CD4-positive, CD25-positive, alpha-beta regulatory T cell (primary cell): ENCODE data around the gene CEP112. TPM values are rescaled to one million over a fixed set of nuclear protein-coding genes. Genes with fewer than 3 reads are reported as not detected.
"Not testable (repeated sequence)": the region's sequence is repeated elsewhere in the genome, so short reads cannot be mapped to it uniquely, and the experiment has no call there.

ENCODE experiments used
- ATAC-seq, 2 donors: fragments of 150-1000 bp; cut with Tn5 transposase; one replicate each; pipeline ENCODE4 v1.10.0; 2021; ENCODE audit warnings: low read depth in 2 of 2, moderate number of reproducible peaks in 2 of 2, moderate library complexity in 1 of 2
- DNase-seq, 3 donors: peaks; one replicate each; pipeline versions ENCODE4 v3.0.0 to v3.0.0-alpha.2; 2012 to 2022; ENCODE audit warnings: mixed read lengths in 1 of 3
- H3K27ac ChIP-seq: one replicate; pipeline ENCODE4 v1.7.0; 2013; ENCODE audit warnings: mild to moderate bottlenecking, low read length; ENCODE audit not compliant: insufficient read depth, poor library complexity, severe bottlenecking
- H3K27me3 ChIP-seq: one replicate; pipeline ENCODE4 v1.7.0; 2013; ENCODE audit warnings: low read length; ENCODE audit not compliant: control insufficient read depth, insufficient read depth
- H3K36me3 ChIP-seq: one replicate; pipeline ENCODE4 v1.7.0; 2013; ENCODE audit warnings: mild to moderate bottlenecking, low read length, moderate library complexity; ENCODE audit not compliant: control insufficient read depth, insufficient read depth
- H3K4me1 ChIP-seq: 2 replicates; pipeline ENCODE4 v1.7.0; 2013; ENCODE audit warnings: mild to moderate bottlenecking, low read length; ENCODE audit not compliant: insufficient read depth, control insufficient read depth, poor library complexity, severe bottlenecking
- H3K4me3 ChIP-seq: one replicate; pipeline ENCODE4 v1.7.0; 2013; ENCODE audit warnings: low read depth, mild to moderate bottlenecking, low read length, moderate library complexity
- H3K9me3 ChIP-seq, 2 experiments: 1 replicate in 1 of 2; 2 replicates in 1 of 2; pipeline ENCODE4 v1.7.0; 2013; ENCODE audit warnings: low read length in 2 of 2, mild to moderate bottlenecking in 1 of 2, moderate library complexity in 1 of 2; ENCODE audit not compliant: control insufficient read depth in 2 of 2
- H3K27ac Mint-ChIP-seq, 3 donors: one replicate each; pipeline ENCODE4 v1.8.0; 2020 to 2022; ENCODE audit warnings: mild to moderate bottlenecking in 3 of 3, mixed read lengths in 3 of 3, moderate library complexity in 2 of 3
- H3K27me3 Mint-ChIP-seq: one replicate; pipeline ENCODE4 v1.8.0; 2022; ENCODE audit warnings: mild to moderate bottlenecking, mixed read lengths
- H3K36me3 Mint-ChIP-seq: one replicate; pipeline ENCODE4 v1.8.0; 2020; ENCODE audit warnings: mixed read lengths
- H3K4me1 Mint-ChIP-seq, 4 donors: one replicate each; pipeline ENCODE4 v1.8.0; 2020 to 2022; ENCODE audit warnings: mixed read lengths in 4 of 4, mild to moderate bottlenecking in 1 of 4
- H3K4me3 Mint-ChIP-seq, 4 donors: one replicate each; pipeline ENCODE4 v1.8.0; 2020 to 2022; ENCODE audit warnings: mild to moderate bottlenecking in 4 of 4, mixed read lengths in 4 of 4, moderate library complexity in 3 of 4
- H3K9me3 Mint-ChIP-seq, 7 donors: one replicate each; pipeline ENCODE4 v1.8.0; 2020 to 2022; ENCODE audit warnings: mixed read lengths in 7 of 7, mild to moderate bottlenecking in 3 of 7, moderate library complexity in 2 of 7
- polyA plus RNA-seq, 4 donors: library from polyadenylated mRNA; unstranded; fragments of 300-500 nt; fragmentation: Illumina TruSeq; gene quantifications; one replicate each; pipeline ENCODE4 v1.2.3, GENCODE V29; 2021
- total RNA-seq: library from RNA; stranded (reverse); gene quantifications from one replicate; pipeline ENCODE4 v1.2.3, GENCODE V29; 2022

CEP112 gene
- total and polyA plus RNA-seq, 5 donors from 2014 or later = 0.15 to 2.3 (median 0.54) TPM; not detected in 1

- ATAC-seq (no peak), DNase-seq (no peak)
- no peaks in the 10 kb centered on the region for H3K27me3 ChIP-seq
- Mint-ChIP-seq H3K36me3 (no peaks in the 10 kb centered on the region), H3K27ac (no peak overlapping the region), H3K4me3 (no peak overlapping the region), H3K9me3 (peaks cover 0 to 4% (median 0%) of the 10 kb centered on the region in 7 donors), H3K4me1 (peaks cover 0 to 4% (median under 1%) of the 10 kb centered on the region in 4 donors), H3K27me3 (no peaks in the 10 kb centered on the region)
- H3K4me3 ChIP-seq = no peak overlapping the region
- H3K27ac ChIP-seq = no peak overlapping the region
- H3K36me3 ChIP-seq = no peaks in the 10 kb centered on the region
- no peaks in the 10 kb centered on the region for H3K4me1 ChIP-seq
- H3K9me3 ChIP-seq = no peaks in the 10 kb centered on the region
These were observed 507.3 kb downstream of the CEP112 start for GRCh38 chr17:65684631-65685030.

GRCh38 chr17:65683428-65683827, 508.5 kb downstream of the CEP112 start:
- DNase-seq = no peak
- no peaks in the 10 kb centered on the region for H3K36me3 Mint-ChIP-seq
- Histone ChIP-seq H3K27me3 (no peaks in the 10 kb centered on the region), H3K27ac (no peak overlapping the region), H3K36me3 (no peaks in the 10 kb centered on the region), H3K4me1 (no peaks in the 10 kb centered on the region), H3K9me3 (no peaks in the 10 kb centered on the region), H3K4me3 (no peak overlapping the region)
- ATAC-seq = no peak
- no peaks in the 10 kb centered on the region for H3K27me3 Mint-ChIP-seq
- no peak overlapping the region for H3K27ac Mint-ChIP-seq
- no peak overlapping the region for H3K4me3 Mint-ChIP-seq
- H3K4me1 Mint-ChIP-seq = peaks cover 0 to 5% (median 2%) of the 10 kb centered on the region in 4 donors
- H3K9me3 Mint-ChIP-seq = peaks cover 0 to 4% (median 0%) of the 10 kb centered on the region in 7 donors

DNA sequence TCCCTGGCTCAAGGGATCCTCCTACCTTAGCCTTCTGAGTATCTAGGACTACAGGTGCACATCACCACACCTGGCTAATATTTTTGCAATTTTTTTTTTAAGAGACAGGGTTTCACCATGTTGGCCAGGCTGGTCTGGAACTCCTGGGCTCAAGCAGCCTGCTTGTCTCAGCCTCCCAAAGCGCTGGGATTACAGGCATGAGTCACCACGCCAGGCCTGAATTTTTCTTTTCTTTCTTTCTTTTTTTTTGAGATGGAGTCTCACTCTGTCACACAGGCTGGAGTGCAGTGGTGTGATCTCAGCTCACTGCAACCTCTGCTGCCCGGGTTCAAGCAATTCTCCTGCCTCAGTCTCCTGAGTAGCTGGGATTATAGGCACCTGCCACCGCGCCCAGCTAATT, 510.2 kb downstream of the CEP112 start:
- H3K36me3 Mint-ChIP-seq, H3K4me3 Mint-ChIP-seq, H3K4me3 ChIP-seq, H3K4me1 ChIP-seq, H3K27ac ChIP-seq, H3K27me3 ChIP-seq, H3K36me3 ChIP-seq, H3K27me3 Mint-ChIP-seq, ATAC-seq, DNase-seq, H3K9me3 ChIP-seq, H3K27ac Mint-ChIP-seq, H3K9me3 Mint-ChIP-seq: not testable (repeated sequence)
- peaks cover 0 to 11% (median 4%) of the 10 kb centered on the region in 4 donors for H3K4me1 Mint-ChIP-seq

GRCh38 chr17:65679165-65679845, 512.6 kb downstream of the CEP112 start:
- no peak overlapping the region for H3K27ac Mint-ChIP-seq
- H3K9me3 ChIP-seq = no peaks in the 10 kb centered on the region
- no peaks in the 10 kb centered on the region for H3K27me3 ChIP-seq
- peaks cover 0 to 4% (median 0%) of the 10 kb centered on the region in 7 donors for H3K9me3 Mint-ChIP-seq
- no peaks in the 10 kb centered on the region for H3K4me1 ChIP-seq
- H3K36me3 ChIP-seq = no peaks in the 10 kb centered on the region
- no peak overlapping the region for H3K27ac ChIP-seq
- H3K4me1 Mint-ChIP-seq = peaks cover 0 to 10% (median 4%) of the 10 kb centered on the region in 4 donors
- no peaks in the 10 kb centered on the region for H3K36me3 Mint-ChIP-seq
- ATAC-seq (no peak), DNase-seq (no peak)
- no peak overlapping the region for H3K4me3 ChIP-seq
- no peak overlapping the region for H3K4me3 Mint-ChIP-seq
- no peaks in the 10 kb centered on the region for H3K27me3 Mint-ChIP-seq

DNA sequence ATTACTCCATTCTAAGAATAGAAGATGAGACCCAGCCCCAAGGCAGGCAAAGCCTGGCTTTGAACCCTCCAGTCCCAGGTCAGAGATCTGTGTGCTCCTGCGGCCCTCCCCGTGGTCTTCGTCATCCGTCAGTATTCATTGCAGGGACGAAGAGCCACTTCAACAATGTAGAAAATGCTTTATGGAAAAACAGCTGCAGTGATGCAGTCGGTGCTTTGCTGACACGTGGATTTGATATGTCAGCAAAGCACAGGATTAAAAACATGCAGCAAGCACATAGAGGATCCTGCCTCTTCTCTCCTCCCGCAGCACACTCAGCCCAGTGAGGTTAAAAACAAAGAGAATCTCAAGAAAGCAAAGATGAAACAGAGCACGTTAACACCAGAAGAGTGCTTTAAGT, 513.4 kb downstream of the CEP112 start:
- no peaks in the 10 kb centered on the region for H3K9me3 ChIP-seq
- Mint-ChIP-seq H3K36me3 (no peaks in the 10 kb centered on the region), H3K27ac (no peak overlapping the region), H3K4me1 (peaks cover 1 to 10% (median 4%) of the 10 kb centered on the region in 4 donors), H3K4me3 (no peak overlapping the region), H3K9me3 (peaks cover 0 to 4% (median 0%) of the 10 kb centered on the region in 7 donors), H3K27me3 (no peaks in the 10 kb centered on the region)
- H3K4me1 ChIP-seq = no peaks in the 10 kb centered on the region
- H3K36me3 ChIP-seq = no peaks in the 10 kb centered on the region
- ATAC-seq (no peak), DNase-seq (no peak)
- no peak overlapping the region for H3K4me3 ChIP-seq
- H3K27me3 ChIP-seq = no peaks in the 10 kb centered on the region
- H3K27ac ChIP-seq = no peak overlapping the region

GRCh38 chr17:65677932-65678331, 514.0 kb downstream of the CEP112 start:
- DNase-seq = peak in 1 of 3 donors; percentile 14
- H3K9me3 Mint-ChIP-seq = peaks cover 0 to 4% (median 0%) of the 10 kb centered on the region in 7 donors
- no peak overlapping the region for H3K4me3 Mint-ChIP-seq
- no peak overlapping the region for H3K4me3 ChIP-seq
- no peaks in the 10 kb centered on the region for H3K27me3 ChIP-seq
- no peaks in the 10 kb centered on the region for H3K4me1 ChIP-seq
- no peak for ATAC-seq
- H3K27me3 Mint-ChIP-seq = no peaks in the 10 kb centered on the region
- peaks cover 1 to 10% (median 4%) of the 10 kb centered on the region in 4 donors for H3K4me1 Mint-ChIP-seq
- H3K36me3 ChIP-seq = no peaks in the 10 kb centered on the region
- no peak overlapping the region for H3K27ac Mint-ChIP-seq
- H3K9me3 ChIP-seq = no peaks in the 10 kb centered on the region
- H3K36me3 Mint-ChIP-seq = no peaks in the 10 kb centered on the region
- H3K27ac ChIP-seq = no peak overlapping the region

DNA sequence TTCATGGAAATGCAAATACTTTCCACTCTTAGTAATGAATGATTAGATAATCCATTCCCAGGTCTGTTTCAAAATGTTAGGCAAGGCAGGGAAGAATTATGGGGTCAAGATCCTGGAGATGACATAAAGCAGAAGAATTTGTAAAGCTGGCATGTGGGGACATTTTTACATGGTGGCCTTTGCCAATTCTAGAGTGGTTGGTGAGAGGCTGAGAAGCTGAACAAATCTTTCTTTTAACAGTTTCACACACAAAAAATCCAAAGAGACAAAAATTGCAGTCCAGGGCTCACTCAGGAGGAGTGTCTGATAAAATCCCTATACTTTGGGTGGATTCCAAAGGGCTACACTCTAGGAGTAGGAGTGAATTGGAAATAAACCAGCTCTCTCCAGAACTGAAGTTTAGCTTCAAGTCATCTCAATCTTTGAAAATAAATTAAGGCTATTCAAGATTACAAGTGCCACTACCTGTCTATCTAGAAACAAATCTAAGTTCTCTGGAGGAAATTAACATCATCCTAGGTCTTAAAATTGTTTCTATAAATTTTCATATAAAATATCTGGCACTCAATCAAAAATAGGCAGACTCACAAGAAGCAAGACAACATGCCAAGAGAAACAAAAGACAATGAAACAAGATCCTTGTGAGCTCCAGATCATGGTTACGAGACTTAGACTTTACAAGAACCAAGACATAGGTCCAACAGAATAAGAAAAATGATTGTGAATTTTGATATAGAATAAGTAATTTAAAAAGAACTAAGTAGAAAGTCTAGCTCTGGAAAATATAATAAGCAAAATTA, 517.5 kb downstream of the CEP112 start:
- peaks cover 3% of the 10 kb centered on the region for H3K27me3 ChIP-seq
- no peaks in the 10 kb centered on the region for H3K36me3 ChIP-seq
- no peaks in the 10 kb centered on the region for H3K9me3 ChIP-seq
- H3K27ac ChIP-seq = no peak overlapping the region
- ATAC-seq (no peak), DNase-seq (no peak)
- Mint-ChIP-seq H3K9me3 (peaks cover 0 to 2% (median 0%) of the 10 kb centered on the region in 7 donors), H3K36me3 (no peaks in the 10 kb centered on the region), H3K4me1 (peaks cover 0 to 10% (median 3%) of the 10 kb centered on the region in 4 donors), H3K4me3 (no peak overlapping the region), H3K27me3 (peaks cover 4% of the 10 kb centered on the region), H3K27ac (no peak overlapping the region)
- no peaks in the 10 kb centered on the region for H3K4me1 ChIP-seq
- H3K4me3 ChIP-seq = no peak overlapping the region
